Measurements from ENCODE around the gene SUSD4. TPM values are rescaled to one million over a fixed set of nuclear protein-coding genes. Genes with fewer than 3 reads are reported as not detected.
A peak's percentile ranks its signal among the peaks of the same experiment; 100 is the strongest.

Gene SUSD4
- total RNA-seq, 1 experiment from 2014 or later, result 3.2 TPM

DNA sequence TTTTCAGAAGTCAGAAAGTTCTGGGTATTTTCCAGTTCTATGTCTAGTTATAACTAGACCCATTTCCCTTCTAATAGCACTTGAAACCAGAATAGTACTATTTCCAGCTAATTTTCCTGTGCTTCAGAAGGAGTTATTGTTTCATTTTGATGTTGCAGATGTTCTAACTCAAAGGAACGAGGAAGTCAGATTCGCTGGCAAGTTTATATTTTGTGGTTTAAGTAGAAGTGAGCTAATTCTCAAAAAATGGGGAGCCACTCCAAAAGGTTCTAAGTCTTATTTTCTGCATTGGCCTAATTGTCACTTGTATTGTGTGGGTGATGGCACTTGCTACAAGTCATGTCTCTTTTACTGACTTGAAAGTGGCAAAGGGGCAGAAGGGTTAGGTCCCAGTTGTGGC, 47.3 kb upstream of the SUSD4 start:
- H4K20me1 ChIP-seq (ENCODE audit: insufficient read depth), result no peaks in the 10 kb centered on the region
- no peaks in the 10 kb centered on the region for H3K9me3 ChIP-seq (ENCODE audit: insufficient read depth, low read depth)
- H3F3A ChIP-seq (ENCODE audit: insufficient read depth, low read depth), result no peaks in the 10 kb centered on the region
- no peak overlapping the region for H3K4me2 ChIP-seq
- no peak overlapping the region for H3K4me3 ChIP-seq
- DNase-seq, result no peak
- BruUV-seq (replicated peaks), result no TSS peak
- CTCF ChIA-PET, result no interaction called here
- no peaks in the 10 kb centered on the region for H3K9me2 ChIP-seq (ENCODE audit: insufficient read depth)
- intact Hi-C loops (cut with micrococcal nuclease; ENCODE audit: unreplicated experiment), result no loop called here
- POLR2A ChIA-PET (ENCODE audit: unreplicated experiment), result no interaction called here
- H3K4me1 ChIP-seq (replicated peaks; ENCODE audit: insufficient read depth), result no peaks in the 10 kb centered on the region
- H3K27me3 ChIP-seq (ENCODE audit: insufficient read depth, low read depth), result no peaks in the 10 kb centered on the region; the same call in 1 of the 2 replicates
- H3K27ac ChIP-seq, result no peak overlapping the region
- no peak overlapping the region for H2AFZ ChIP-seq
- TF ChIP-seq, protein P1, sequence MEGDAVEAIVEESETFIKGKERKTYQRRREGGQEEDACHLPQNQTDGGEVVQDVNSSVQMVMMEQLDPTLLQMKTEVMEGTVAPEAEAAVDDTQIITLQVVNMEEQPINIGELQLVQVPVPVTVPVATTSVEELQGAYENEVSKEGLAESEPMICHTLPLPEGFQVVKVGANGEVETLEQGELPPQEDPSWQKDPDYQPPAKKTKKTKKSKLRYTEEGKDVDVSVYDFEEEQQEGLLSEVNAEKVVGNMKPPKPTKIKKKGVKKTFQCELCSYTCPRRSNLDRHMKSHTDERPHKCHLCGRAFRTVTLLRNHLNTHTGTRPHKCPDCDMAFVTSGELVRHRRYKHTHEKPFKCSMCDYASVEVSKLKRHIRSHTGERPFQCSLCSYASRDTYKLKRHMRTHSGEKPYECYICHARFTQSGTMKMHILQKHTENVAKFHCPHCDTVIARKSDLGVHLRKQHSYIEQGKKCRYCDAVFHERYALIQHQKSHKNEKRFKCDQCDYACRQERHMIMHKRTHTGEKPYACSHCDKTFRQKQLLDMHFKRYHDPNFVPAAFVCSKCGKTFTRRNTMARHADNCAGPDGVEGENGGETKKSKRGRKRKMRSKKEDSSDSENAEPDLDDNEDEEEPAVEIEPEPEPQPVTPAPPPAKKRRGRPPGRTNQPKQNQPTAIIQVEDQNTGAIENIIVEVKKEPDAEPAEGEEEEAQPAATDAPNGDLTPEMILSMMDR (conservative IDR thresholded peaks at IDR 0.05), result no peak
- TF ChIP-seq EZH2 (IDR thresholded peaks at IDR 0.05; ENCODE audit: low read depth), result no peak
- H3K36me3 ChIP-seq (ENCODE audit: low read depth), result no peaks in the 10 kb centered on the region
- H3K79me2 ChIP-seq (ENCODE audit: low read depth), result no peaks in the 10 kb centered on the region

DNA sequence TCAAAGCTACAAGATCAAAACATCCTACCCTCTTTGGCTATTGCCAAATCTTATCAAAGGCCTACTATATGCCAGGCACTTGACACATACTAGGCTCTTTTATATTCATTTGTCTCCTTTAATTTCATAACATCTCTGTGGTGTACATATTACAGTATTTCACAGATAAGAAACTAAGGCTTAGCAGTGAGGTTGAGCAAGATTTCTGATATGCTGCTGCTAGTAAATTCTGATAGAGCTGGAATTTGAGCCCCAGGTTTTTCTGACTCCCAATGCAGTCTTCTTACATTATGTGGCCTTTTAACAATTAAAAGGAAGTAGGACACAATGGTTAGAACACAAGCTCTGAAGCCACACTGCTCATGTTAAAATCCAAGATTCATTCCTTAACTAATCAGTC, 46.1 kb upstream of the SUSD4 start:
- intact Hi-C loops (cut with micrococcal nuclease; ENCODE audit: unreplicated experiment), result no loop called here
- Histone ChIP-seq H4K20me1 (ENCODE audit: insufficient read depth) (no peaks in the 10 kb centered on the region), H3K9me3 (ENCODE audit: insufficient read depth, low read depth) (no peaks in the 10 kb centered on the region), H3K4me1 (replicated peaks; ENCODE audit: insufficient read depth) (no peaks in the 10 kb centered on the region), H3K79me2 (ENCODE audit: low read depth) (no peaks in the 10 kb centered on the region), H3K36me3 (ENCODE audit: low read depth) (no peaks in the 10 kb centered on the region), H3K27me3 (ENCODE audit: insufficient read depth, low read depth) (no peaks in the 10 kb centered on the region; the same call in 1 of the 2 replicates), H3F3A (ENCODE audit: insufficient read depth, low read depth) (no peaks in the 10 kb centered on the region), H2AFZ (no peak overlapping the region), H3K9me2 (ENCODE audit: insufficient read depth) (no peaks in the 10 kb centered on the region), H3K27ac (no peak overlapping the region), H3K4me2 (no peak overlapping the region), H3K4me3 (no peak overlapping the region)
- POLR2A ChIA-PET (ENCODE audit: unreplicated experiment), result no interaction called here
- CTCF ChIA-PET, result no interaction called here
- no TSS peak for BruUV-seq (replicated peaks)
- no peak for DNase-seq
- TF ChIP-seq EZH2 (IDR thresholded peaks at IDR 0.05; ENCODE audit: low read depth), result no peak

DNA sequence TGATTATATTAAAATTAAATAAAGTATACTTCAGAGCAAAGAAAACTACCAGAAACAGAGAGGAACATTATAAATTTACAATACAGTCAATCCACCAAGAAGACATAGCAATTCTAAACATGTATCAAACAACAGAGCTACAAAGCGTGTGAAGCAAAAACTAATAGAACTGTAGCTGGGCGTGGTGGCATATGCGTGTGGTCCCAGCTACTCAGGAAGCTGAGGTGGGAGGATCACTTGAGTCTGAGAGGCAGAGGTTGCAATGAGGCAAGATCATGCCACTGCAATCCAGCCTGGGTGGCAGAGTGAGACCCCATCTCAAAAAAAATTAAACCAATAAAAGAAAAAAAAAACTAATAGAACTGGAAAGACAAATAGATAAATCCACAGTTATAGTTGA, 41.5 kb upstream of the SUSD4 start:
- no peak for DNase-seq
- H3K4me2 ChIP-seq, result no peak overlapping the region
- peaks cover 16% of the 10 kb centered on the region for H3K4me1 ChIP-seq (replicated peaks; ENCODE audit: insufficient read depth)
- no peaks in the 10 kb centered on the region for H3K27me3 ChIP-seq (ENCODE audit: insufficient read depth, low read depth)
- H3K9me2 ChIP-seq (ENCODE audit: insufficient read depth), result no peaks in the 10 kb centered on the region
- no peaks in the 10 kb centered on the region for H3F3A ChIP-seq (ENCODE audit: insufficient read depth, low read depth)
- no peaks in the 10 kb centered on the region for H4K20me1 ChIP-seq (ENCODE audit: insufficient read depth)
- POLR2A ChIA-PET (ENCODE audit: unreplicated experiment), result no interaction called here
- no peaks in the 10 kb centered on the region for H3K36me3 ChIP-seq (ENCODE audit: low read depth)
- H3K4me3 ChIP-seq, result no peak overlapping the region
- CTCF ChIA-PET, result no interaction called here
- no peaks in the 10 kb centered on the region for H3K9me3 ChIP-seq (ENCODE audit: insufficient read depth, low read depth)
- no peak for TF ChIP-seq EZH2 (IDR thresholded peaks at IDR 0.05; ENCODE audit: low read depth)
- H2AFZ ChIP-seq, result no peak overlapping the region
- no peaks in the 10 kb centered on the region for H3K79me2 ChIP-seq (ENCODE audit: low read depth)
- no TSS peak for BruUV-seq (replicated peaks)
- no peak overlapping the region for H3K27ac ChIP-seq
- intact Hi-C loops (cut with micrococcal nuclease; ENCODE audit: unreplicated experiment), result no loop called here

- DNase-seq, result no peak
- Histone ChIP-seq H3K27ac (peak overlapping the region; percentile 39), H4K20me1 (ENCODE audit: insufficient read depth) (no peaks in the 10 kb centered on the region), H3K4me1 (replicated peaks; ENCODE audit: insufficient read depth) (peaks cover 16% of the 10 kb centered on the region), H2AFZ (no peak overlapping the region), H3K4me2 (peak overlapping the region; percentile 32; the same call in 1 of the 2 replicates), H3K4me3 (no peak overlapping the region), H3F3A (ENCODE audit: insufficient read depth, low read depth) (no peaks in the 10 kb centered on the region), H3K9me3 (ENCODE audit: insufficient read depth, low read depth) (no peaks in the 10 kb centered on the region), H3K27me3 (ENCODE audit: insufficient read depth, low read depth) (no peaks in the 10 kb centered on the region), H3K79me2 (ENCODE audit: low read depth) (no peaks in the 10 kb centered on the region), H3K9me2 (ENCODE audit: insufficient read depth) (no peaks in the 10 kb centered on the region), H3K36me3 (ENCODE audit: low read depth) (no peaks in the 10 kb centered on the region)
- TF ChIP-seq, protein P1 (conservative IDR thresholded peaks at IDR 0.05), result no peak
- POLR2A ChIA-PET (ENCODE audit: unreplicated experiment), result interaction anchor here (0.5 kb wide), 1 partner anchor 117 kb away, joined by 3 read pairs; no protein-coding TSS in a partner anchor
- CTCF ChIA-PET, result no interaction called here
- intact Hi-C loops (cut with micrococcal nuclease; ENCODE audit: unreplicated experiment), result no loop called here
- BruUV-seq (replicated peaks), result no TSS peak
Observed at GRCh38 chr1:223403184-223403815, 39.3 kb upstream of the SUSD4 start.

Data from PC-9 (cell line).